HG03097 (cell line): ENCODE data around the gene EYS.

Experiments
- ATAC-seq: cut with Tn5 transposase; IDR thresholded peaks from one replicate; pipeline ENCODE4 v1.9.1; 2021; ENCODE audit not compliant: unreplicated experiment, low FRiP score

The EYS gene

DNA sequence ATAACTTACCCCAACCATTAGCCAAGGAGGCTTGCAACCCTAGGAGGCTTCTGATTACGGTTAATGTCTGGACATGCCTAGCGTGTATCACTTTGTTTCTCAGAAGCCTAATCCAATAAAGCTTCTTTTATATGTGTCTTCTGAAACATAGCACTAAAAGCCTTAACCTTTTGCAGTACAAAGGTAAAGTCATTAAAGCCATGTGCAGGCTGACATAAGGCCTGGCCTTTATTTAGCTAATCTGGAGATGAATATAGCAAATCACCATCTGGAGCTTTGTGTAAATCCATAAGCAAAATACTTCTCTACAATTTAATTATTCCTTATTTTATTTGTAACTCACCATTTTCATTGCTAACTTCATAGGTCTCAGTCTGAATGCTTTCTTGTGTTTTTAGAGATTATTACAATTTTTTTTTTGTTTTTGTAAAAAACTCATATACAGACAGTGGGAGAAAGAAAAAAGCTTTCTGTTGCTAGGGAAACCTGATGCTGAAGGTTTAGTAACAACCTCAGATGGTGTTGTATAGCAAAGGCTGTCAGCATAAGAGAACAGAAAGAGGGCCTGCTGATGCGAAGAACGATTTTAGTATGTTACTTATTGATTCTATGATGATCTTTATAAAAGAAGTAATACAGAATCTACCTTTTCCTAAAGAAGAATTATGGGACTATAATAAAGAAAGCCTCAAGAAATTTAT is at the start of gene EYS:
TSS of gene EYS (minus strand) at position 101 of the 701 bp plus-strand sequence. CDS start 211,816 bp downstream, outside the sequence.
- ATAC-seq, result no peak

DNA sequence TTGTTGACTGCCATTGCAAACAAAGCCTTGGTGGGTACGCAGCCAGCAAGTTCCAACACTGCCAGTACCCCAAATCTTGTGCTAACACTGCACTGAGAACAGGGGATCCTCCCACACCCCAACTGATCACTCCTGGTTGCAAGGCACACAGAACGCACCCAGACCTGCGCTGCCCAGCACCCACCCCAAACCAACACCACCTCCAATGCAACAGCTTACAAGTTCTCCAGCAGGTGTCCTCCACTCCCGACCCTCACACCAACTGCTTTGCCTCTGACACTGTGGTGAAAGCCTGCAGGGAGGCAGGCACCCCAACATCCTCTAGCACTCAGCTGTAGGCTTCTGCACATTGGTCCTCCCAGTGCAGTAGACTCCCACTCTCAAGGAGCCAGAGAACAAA is 39.3 kb upstream of the EYS start:
- ATAC-seq, result no peak

DNA sequence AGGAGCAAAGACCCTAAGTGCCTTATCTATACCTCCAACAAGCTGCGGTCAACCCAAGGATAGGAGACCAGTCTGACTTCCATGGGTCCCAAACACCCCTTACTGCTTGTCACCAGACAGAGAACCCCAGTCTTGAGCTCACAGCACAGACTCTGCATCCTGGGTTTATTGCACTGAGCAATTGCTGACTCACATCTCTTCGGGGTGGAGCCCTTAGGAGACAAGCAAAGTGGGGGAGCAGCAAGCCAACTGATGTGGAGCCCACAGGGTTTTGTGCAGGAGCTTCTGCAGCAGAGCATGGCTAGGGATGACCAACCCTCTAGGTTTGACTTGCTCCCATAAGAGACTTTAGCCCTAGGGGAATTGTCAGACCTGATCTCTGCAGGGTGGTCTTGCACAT is 38.6 kb upstream of the EYS start:
- no peak for ATAC-seq

DNA sequence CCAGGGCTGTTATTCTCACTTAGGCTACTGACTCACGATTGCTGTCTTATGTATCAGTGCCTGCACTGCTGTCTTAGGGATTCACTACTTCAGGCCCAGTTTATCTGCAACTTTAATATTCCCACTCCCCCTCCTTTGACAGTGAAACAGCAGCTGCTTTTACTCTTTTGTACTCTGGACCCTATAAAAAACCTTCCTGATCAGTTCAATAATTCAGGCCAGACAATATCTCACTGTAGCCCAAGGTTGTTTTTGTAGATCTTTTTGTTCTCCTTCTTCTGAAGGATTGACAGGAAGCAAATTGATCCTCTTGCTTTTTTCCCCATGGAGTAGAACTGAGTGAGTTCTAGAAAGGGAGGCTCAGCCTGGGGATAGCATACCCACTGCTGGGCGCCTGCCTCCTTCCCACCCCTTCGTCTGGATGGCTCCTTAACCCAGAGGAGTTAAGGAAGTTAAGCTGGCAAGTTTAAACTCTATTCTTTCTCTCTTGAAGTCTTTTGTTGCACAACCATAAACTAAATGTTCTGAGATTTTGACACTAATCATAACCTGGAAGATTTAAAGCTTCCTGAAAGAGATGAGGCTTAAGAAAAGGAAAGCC is 22.0 kb upstream of the EYS start:
- no peak for ATAC-seq

DNA sequence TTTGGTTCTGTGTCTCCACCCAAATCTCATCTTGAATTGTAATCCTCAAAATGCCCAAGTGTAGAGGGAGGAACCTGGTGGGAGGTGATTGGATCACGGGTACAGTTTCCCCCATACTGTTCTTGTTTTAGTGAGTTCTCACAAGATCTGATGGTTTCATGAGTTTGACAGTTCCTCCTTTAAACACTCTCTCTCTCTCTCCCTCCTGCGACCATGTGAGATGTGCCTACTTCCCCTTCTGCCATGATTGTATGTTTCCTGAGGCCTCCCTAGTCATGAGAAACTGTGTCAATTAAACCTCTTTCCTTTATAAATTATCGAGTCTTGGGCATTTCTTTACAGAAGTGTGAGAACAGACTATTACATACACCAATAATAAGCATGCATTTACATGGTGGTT is 12.1 kb upstream of the EYS start:
- ATAC-seq, result no peak

DNA sequence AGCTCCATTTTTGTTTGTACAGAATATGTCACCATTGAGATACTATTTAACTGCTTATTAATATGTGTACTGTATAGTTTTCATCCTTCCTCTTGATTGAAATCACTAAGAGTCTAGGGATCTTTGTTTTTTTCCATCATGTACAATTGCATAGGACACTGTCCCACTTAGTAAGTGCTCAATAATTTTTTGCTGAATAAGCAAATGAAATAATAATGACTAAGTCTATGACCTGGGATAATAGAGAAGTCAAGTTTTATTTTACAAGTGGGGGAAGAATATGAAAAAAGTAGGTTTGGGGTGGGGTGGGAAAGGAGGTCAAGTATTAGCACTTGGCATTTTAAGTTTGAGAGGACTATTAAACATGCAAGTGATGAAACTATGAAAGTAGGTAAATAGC is 4.5 kb upstream of the EYS start:
- no peak for ATAC-seq

DNA sequence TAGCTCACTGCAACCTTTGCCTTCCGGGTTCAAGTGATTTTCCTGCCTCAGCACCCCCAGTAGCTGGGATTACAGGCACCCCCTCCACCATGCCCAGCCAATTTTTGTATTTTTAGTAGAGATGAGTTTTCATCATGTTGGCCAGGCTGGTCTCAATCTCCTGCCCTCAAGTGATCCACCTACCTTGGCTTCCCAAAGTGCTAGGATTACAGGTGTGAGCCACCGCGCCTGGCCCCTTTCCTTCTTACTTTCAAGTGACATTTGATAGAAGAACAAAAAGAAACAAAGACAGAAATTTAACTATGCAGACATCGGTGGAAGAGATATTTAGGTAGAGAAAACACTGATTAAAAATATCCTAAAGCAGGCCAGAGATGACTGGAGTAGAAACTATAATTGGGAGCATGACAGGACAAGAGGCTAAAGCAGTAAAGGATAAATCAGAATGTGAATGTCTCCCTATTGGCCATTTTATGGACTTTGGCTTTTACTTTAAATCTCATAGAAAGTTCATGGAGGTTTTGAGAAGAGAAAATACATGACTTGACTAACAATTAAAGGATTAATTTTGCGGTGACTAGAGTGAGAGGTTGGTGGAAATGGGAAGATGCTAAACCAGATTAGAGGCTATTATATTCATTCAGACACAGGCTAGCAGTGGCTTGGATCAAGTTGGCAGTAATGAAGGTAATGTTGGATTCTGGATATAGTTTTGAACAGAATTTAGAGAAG is 2.2 kb upstream of the EYS start:
- no peak for ATAC-seq

DNA sequence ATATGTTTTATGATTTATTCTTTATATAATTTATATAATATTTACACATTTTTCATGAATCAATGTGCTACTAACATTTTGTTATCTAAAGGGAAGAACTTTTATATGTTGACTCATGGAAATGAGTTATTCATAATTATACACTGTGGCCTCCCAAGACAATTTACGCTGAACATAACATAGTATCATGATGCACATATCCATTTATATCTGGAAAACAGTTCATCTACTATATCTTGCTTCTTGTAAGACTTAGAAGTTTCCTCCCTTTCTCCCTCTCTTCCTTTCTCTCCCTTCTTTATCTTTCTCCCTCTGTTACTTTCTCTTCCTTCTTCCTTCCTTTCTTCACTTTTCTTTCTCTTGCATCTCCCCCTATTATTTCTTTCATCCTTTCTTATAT is 1.1 kb upstream of the EYS start:
- no peak for ATAC-seq

DNA sequence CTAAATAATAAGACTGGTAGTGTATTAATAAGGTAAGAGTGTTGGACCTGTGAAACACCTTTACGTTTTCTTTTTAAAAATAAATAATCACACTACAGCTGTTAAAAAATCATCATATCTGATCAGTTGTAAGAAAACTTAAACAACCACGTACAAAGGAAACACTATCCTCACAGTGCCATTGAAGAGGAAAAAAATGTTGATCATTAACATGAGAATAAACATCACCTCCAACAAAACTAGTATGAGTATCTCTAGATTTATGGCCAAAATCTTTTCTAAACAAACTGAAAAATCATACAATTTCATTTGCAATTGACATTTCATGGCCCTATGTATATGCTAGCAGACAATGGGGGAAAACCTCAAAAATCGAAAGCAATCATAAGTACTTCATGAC is 590 bp downstream of the EYS start:
- no peak for ATAC-seq

DNA sequence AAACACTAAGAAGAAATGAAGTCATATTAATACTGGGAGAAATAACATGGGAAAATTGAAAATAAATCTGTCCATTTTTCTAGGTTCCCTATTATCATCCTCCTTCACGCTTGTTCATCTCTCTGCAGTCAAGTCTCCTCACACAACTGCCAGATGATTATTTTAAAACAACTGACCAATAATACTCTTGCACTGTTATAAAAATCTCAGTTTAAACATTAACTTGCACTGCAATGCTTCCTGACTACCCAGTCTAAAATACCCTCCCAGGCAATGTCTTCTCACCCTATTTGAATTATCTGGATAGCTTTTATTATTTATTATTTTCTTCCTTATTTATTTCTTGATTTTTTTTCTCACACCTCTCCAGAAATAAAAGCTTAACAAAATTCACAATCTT is 5.7 kb downstream of the EYS start:
- ATAC-seq, result no peak

DNA sequence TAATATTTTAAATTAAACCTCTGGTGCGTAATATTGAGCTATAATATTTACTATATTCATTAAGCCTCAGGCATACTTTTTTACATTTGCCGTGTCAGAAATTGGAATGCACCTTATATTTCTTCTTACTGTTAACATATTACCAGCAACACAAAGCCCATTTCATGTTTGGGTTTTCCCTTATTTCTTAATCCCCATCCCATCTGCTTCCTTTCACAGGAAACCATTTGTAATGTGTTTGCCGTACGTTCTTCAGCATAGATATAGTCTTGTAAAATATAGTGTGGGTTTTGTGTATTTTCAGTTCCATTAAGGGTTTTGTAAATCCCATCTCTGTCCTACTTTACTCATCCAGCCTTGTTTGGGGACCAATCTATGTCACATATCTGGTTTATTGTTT is 6.5 kb downstream of the EYS start:
- ATAC-seq, result no peak

DNA sequence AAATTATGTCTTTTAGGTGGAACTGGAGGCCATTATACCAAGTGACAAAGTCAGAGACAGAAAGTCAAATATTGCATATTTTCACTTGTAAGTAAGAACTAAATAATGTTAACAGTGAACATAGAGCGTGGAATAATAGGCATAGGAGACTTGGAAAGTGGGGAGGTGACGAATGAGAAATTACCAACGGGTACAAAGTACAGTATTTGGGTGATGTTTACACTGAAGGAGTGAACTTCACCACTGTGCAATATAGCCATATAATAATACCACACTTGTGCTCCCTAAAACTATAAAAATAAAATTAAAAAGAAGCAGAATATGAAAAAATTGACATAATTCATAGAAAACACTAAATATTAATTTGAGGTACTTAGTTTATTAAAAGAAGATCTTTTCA is 14.9 kb downstream of the EYS start:
- ATAC-seq, result no peak

DNA sequence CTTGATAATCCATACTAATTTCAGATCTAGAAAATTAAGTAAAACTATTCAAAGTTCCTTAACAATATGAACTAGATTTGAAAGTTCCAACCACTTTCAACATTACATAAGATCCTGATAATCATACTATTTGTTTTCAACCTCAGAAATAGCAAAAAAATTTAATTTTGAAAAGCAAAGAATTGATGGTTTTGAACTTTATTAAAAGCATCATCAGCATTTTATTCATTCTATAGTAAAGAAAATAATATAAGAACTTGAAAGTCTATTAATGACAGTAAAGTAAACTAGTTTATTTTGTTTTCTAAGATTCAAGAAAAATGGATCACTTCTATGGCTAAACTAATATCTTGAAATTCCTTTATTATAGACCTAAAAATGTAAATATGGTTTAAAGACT is 26.8 kb downstream of the EYS start:
- ATAC-seq, result no peak

DNA sequence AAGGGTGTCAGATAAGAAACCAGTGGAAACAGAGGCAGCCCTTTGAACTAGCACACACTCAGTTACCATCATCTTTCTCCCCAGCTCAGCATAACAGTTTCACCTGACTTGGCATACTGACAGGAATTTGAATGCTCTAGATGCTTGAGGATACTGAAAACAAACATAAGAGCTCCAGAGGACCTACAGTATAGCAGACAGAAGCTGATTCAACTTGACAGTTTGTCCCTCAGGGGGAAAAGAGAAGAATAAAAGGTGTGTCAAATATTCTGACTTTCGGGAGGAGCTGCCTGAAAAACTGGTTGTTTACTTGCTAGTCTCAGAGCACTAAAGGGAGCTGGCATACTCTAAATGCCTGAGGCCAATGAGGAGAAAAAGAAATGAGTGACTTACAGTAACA is 35.1 kb downstream of the EYS start:
- ATAC-seq, result no peak

DNA sequence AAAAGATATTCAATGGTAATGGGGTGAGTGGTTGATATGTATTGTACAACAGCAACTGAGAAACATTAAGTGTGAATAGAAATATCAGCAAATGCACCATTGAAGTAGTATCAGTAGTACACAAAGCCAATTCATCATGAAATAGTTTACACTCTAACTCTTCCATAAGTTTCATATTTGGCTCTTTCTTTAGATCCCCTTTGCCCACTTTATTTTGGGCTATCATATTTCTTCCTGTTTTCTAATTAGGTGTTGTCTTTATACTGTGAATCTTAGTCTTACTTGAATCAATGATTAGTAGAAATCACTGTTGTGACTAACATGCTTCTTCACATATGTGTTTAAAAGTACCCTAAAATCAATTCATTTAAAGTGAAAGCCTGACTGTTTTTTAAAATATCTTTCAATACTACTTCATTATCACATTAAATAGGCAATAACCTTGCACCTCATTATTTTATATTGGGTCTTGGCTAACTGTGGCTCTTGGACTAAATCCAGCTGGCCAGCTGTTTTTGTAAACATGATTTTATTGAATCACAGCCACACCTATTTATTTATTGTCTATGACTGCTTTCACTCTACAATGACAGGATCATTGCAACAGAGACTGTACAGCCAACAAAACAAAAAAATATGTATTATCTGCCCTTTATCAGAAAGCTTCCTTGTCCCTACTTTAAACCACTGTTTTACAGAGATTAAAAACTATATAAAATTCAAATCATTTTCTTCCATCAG is 38.9 kb downstream of the EYS start:
- no peak for ATAC-seq

DNA sequence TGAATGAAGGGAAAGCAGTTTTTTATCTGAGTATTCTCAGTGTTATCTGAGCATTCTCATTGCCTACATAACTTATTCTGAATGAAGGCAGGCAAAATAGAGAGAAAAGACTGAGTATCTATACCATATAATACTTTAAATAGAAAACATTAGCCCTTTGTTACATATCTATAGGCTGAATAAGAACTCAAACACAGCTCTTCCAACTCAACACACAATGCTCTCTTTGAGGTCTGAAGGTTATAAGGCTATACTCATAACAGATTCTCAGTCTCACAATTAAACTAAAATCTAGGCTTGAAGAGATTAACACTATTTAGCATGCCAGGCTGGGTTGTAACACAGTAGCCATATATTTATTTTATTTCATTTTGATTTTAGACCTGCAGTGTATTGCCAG is 56.9 kb downstream of the EYS start:
- ATAC-seq, result no peak

DNA sequence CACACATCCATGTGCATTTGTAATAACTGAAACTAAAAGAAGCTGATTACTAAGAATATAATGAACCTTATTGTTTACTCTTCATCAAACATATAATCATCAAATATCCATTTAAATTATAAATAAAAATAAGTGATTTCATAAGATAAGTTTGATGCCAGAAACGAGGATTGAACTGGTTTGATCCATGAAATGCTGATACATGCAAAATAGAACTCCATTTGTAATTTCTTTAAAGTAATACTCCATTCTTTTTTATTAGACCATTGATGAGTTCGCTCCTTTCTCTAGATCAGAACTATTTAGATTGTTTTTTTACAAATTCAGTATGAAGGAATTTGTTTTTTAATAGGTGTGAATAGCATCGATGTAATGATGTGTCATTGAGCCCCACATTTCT is 57.6 kb downstream of the EYS start:
- ATAC-seq, result no peak

DNA sequence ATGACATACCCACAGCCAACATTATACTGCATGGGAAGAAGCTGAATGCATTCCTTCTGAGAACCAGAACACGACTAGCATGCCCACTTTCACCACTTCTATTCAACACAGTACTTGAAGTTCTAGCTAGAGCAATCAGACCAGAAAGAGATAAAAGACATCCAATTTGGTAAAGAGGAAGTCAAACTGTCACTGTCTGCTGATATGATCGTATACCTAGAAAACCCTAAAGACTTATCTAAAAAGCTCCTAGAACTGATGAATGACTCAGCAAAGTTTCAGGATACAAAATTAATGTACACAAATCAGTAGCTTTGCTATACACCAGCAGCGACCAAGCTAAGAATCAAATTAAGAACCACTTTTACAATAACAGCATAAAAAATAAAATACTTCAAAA is 60.5 kb downstream of the EYS start:
- ATAC-seq, result no peak

DNA sequence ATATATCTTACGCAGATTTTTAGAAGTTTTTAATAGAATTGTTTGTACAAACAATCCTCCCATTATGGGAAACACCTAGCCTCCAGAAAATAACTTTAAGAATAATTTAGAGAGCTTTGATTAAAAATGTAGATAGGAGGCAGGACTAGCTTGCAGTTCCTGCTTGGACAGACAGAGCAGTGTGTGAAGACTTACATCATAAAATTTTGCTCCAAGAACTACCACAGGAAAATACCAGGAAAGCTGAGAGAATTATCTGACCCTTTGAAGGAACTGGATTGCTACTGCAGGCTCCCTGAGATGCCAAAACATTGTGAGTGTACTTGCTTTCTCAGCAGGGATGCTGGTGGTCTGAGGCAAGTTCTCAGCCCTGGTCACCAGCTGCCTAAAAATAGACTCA is 64.2 kb downstream of the EYS start:
- no peak for ATAC-seq

DNA sequence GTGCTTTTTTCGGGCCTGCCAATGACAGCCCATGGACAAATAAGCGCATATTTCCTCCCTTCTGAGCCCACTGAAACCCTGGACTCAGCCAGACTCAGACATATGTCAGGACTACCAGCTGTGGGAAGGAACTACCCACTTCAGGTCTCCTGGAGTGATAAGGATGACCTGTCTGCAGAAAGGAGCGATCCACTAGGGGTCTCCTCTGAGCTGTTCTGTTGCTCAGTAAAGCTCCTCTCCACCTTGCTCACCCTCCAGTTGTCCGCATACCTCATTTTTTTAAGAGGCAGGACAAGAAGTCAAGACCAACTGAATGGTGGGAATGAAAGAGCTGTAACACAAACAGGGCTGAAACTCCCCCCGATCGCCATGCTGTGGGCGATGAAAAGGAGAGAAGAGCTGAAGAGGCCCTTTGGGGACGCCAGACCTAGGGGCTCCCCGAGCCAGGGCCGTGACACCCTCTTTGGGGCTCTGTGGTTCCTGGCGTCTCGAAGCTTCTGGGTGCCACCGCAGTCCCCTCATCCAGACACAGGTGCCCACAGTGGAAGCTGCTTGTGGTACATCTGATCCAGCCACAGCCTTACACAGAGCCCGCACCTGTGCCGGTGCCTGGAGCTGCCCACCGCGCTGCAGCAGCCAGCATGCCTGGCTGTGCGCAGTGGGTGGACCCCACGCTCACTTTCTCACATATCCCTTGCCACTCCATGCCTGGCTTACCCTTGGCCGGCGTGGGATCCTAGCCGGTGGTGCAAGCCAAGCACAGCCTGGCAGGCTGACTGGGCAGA is 68.8 kb downstream of the EYS start:
- no peak for ATAC-seq
